Hepatocyte (in vitro differentiated cells): ENCODE data around the gene EVA1A.

Source experiments
- CTCF ChIP-seq: fragments of 200-600 bp; sonication (generic); IDR thresholded peaks from 2 replicates; pipeline ENCODE4 v1.5.1; 2016; ENCODE audit warnings: antibody characterized with exemption, mild to moderate bottlenecking; ENCODE audit not compliant: poor library complexity
- EZH2 ChIP-seq: fragments of 200-600 bp; sonication (generic); IDR thresholded peaks from 2 replicates; pipeline ENCODE4 v1.6.1; 2016; ENCODE audit warnings: antibody characterized with exemption, mild to moderate bottlenecking, borderline replicate concordance

- TF ChIP-seq EZH2 (no peak), CTCF (no peak)
Observed at GRCh38 chr2:75523313-75524275, 37.1 kb downstream of the EVA1A start.
